DMS153 (cell line): ENCODE results near the gene RNF217.
A peak's percentile ranks its signal among the peaks of the same experiment; 100 is the strongest.
"Not testable (repeated sequence)": the region's sequence is repeated elsewhere in the genome, so short reads cannot be mapped to it uniquely, and the experiment has no call there.

ENCODE experiments used
- DNase-seq: peaks from one replicate; lab custom pipeline; 2025; lab: John Stamatoyannopoulos, UW

The RNF217 gene

GRCh38 chr6:124961777-124962638 is at the start of gene RNF217:
Gene RNF217, plus strand, starts transcription at chr6:124962437. Its CDS starts 108 bp downstream, at chr6:124962545.
- DNase-seq, result peak; percentile 30

- no peak for DNase-seq
These were observed 49.2 kb upstream of the RNF217 start for GRCh38 chr6:124913056-124913455.

GRCh38 chr6:124917769-124918168 is 44.5 kb upstream of the RNF217 start:
- no peak for DNase-seq

- not testable (repeated sequence) for DNase-seq
These were observed 42.5 kb upstream of the RNF217 start for GRCh38 chr6:124919703-124920102.

GRCh38 chr6:124924333-124924759 is 37.9 kb upstream of the RNF217 start:
- DNase-seq, result no peak

- DNase-seq, result no peak
These were observed 35.8 kb upstream of the RNF217 start for GRCh38 chr6:124926435-124926834.

GRCh38 chr6:124927806-124928205 is 34.4 kb upstream of the RNF217 start:
- no peak for DNase-seq

GRCh38 chr6:124928851-124929250 is 33.4 kb upstream of the RNF217 start:
- no peak for DNase-seq

- no peak for DNase-seq
These were observed 24.6 kb upstream of the RNF217 start for GRCh38 chr6:124937645-124938044.

GRCh38 chr6:124941259-124941658 is 21.0 kb upstream of the RNF217 start:
- DNase-seq, result no peak

- DNase-seq, result no peak
These were observed 18.6 kb upstream of the RNF217 start for GRCh38 chr6:124943658-124944057.

- DNase-seq, result no peak
These were observed 14.2 kb upstream of the RNF217 start for GRCh38 chr6:124947971-124948451.

GRCh38 chr6:124949706-124950105 is 12.5 kb upstream of the RNF217 start:
- no peak for DNase-seq

GRCh38 chr6:124953808-124954207 is 8.4 kb upstream of the RNF217 start:
- DNase-seq, result no peak

- no peak for DNase-seq
These were observed 7.0 kb upstream of the RNF217 start for GRCh38 chr6:124955108-124955856.

GRCh38 chr6:124956018-124956417 is 6.2 kb upstream of the RNF217 start:
- no peak for DNase-seq

GRCh38 chr6:124958149-124958548 is 4.1 kb upstream of the RNF217 start:
- no peak for DNase-seq

GRCh38 chr6:124958759-124959354 is 3.4 kb upstream of the RNF217 start:
- DNase-seq, result no peak

GRCh38 chr6:124960757-124961463 is 1.3 kb upstream of the RNF217 start:
- DNase-seq, result no peak

- no peak for DNase-seq
These were observed 817 bp upstream of the RNF217 start for GRCh38 chr6:124961464-124961776.

GRCh38 chr6:124962639-124963415 is 590 bp downstream of the RNF217 start:
- DNase-seq, result no peak
